GF-D8 (cell line): ENCODE measurements around the gene PKD2L1.
"Not testable (repeated sequence)": the region's sequence is repeated elsewhere in the genome, so short reads cannot be mapped to it uniquely, and the experiment has no call there.

Experiments used
- DNase-seq: peaks from one replicate; lab custom pipeline; 2025; lab: John Stamatoyannopoulos, UW

Gene PKD2L1

DNA sequence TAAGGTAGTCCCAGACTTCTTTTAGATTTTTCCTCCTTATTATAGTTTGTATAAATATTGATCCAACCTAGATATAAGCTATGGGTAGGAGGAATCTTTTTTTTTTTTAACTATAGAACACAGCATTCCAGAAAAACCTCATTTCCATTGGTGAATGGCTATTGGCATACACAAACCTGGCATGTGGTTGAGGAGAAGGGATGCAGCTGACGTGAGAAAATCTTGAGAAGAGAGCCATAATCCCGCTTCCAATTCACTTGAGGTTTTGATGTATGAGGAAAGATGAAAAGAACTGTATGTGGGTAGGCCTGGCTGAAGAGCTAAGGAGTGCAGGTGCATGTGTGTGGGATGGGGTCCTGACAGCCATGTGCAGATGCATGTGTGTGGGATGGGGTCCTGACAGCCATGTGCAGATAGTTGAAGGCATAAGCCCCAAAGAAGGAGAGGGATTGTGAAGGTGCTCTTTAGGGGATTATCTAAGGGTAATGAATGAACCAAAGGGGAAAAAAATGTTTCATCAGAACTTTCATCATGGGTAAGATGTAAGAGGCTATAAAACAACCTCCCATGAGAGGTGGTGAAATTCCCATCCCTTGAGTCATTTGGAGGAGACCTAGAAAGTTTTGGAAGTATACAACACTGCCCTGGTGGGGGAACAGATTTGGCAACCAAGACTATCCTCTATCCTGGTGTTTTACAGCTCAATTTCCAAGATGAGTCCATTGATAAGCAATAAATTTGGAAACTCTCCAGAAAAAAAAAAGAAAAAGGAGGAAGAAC is 3.8 kb upstream of the PKD2L1 start:
- no peak for DNase-seq

DNA sequence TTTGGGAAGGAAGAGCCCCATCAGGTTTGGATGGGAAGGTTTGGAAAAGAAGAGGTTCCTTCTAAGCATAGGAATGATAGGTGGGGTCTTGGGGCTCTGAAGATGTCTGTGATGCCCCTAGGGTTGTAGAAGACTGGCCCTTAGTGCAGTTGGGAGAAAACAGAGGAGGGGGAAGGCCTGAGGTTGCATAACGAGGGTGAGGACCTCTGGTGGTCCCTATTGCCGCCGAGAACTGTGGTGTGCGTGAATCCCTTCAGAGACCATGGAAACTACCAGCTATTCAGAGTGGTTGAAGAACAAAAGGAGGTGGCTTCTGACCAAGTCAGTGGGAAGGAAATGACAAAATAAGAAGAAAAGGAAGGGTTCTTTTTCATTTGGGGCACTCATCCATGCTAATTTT is 3.1 kb upstream of the PKD2L1 start:
- no peak for DNase-seq

DNA sequence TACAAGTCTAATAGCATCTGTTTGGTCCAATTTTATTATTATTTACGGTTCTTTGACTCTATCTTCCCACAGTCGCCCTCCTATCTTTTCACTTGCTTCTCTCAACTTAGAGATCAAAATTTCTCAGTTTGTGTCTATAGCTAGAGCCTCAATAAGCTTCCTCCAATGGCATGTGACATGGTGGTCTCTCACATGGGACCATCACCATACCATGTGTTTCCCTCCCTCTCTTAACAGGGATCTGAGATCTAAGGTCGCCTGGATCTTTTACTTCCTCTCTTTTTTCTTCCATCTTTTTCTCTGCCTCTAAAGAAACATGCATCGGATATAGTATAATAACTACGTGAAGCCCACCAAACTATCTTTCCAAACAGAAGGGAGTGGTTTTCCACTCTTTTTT is 1.8 kb downstream of the PKD2L1 start:
- DNase-seq, result no peak

DNA sequence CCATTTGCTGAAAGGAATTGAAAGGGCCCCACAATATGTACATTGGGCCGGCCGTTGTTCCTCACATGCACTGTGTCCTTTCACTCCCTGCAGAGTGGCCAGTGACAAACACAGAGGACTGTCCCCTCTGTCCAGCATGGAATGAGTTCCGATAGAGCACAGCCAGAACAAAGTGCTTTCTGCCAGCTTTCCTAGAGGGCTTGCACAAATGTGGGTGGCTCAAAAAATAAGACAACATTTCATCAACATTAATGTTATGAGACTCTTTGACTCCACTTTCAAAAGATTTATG is 2.4 kb downstream of the PKD2L1 start:
- no peak for DNase-seq

DNA sequence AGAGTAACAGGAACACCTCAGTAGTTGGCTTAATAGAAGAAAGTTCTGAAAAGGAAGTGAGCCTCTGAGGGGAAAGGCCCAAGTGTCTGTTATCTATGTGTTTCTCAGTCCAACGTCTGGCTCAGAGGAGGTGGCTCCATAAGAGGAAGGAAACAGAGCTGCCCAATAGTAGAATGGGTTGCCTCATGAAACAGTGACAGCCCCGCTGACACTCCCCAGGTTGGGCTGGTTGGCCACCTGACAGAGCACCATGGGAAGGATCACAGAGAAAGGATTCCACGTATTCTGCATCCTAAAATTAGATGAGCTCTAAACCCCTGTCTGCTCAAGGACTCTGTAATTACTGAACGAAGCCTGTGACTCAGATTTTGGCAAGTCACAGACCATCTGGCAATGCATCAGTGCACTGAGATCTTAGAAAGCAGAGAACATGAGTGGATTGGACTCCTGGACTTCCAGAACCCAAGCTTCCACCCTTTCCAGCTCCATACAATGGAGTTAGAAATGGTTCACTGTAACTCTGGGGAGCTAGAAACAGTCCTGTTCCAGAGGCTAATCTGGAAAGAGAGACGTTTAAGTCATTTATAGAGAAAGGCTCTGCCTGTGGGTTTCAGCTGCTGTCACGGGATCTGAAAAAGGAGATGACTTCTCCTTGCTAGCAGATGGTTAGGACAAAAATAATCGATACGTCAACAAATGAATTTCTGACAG is 2.9 kb downstream of the PKD2L1 start:
- DNase-seq, result peak; percentile 87

DNA sequence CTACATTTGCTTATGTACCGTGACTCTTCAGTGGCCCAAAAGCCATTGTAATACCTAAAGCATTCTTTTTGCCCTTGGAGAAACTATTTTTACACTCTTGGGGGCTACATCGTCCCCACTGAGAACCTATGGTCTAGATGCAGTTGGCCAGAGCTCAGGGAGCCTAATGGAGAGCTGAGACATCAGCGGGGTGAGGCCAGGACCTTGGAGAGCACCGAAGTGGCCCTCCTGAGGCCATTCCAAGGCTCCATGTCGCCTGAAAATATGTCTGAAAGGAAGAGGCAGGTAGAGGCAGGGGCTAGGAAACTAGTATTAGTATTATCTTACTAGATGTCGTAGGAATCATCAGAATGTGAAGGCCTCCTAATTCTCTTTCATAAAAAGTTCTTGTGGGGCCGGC is 4.9 kb downstream of the PKD2L1 start:
- no peak for DNase-seq

DNA sequence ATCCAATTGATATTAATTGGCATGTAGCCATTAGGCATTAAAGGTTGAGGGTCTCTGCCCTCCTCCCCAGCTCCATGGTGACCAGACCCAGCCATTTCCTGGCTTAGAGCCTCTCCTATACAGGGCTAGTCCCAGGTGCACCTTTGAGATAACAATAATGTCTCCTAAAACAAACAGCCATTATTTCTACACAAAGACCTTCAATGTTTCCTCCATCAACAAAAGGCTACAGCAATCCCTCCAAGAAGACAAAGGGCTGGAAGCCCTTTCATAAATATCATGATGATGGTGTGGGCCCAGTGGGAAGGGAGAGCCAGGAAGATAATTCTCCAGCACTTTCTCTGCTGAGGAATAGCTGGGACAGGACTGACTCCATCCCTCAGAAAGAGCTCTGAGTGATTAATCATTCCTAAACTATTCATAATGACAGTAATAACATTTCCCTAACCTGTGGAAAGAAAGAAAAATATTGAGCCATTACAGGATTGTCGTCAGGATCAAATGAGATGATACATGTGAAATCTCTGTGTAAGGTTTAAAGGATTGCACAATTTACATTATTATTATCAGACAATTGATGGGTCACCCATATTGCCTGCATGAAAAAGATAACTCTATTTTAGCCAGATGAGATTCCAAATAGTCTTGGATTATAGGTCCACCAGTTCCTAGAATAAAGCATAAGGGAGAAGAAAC is 10.2 kb downstream of the PKD2L1 start:
- DNase-seq, result no peak

DNA sequence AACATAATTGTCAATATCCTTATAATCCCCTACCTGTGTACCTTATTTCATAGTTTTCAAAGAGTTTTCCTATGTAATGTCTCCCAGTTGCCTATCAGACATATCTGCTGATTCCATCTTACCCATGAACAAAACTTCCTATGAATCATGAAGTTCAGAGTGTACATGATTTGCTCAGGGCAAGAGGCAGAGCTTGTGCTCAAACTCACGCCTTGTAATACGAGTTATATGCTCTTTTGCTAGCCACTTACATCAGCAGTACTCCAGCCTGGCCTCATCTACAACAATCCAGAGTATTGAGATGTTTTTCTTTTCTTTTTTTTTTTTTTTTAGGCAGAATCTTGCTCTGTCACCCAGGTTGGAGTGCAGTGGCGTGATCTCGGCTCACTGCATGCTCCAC is 11.8 kb downstream of the PKD2L1 start:
- no peak for DNase-seq

DNA sequence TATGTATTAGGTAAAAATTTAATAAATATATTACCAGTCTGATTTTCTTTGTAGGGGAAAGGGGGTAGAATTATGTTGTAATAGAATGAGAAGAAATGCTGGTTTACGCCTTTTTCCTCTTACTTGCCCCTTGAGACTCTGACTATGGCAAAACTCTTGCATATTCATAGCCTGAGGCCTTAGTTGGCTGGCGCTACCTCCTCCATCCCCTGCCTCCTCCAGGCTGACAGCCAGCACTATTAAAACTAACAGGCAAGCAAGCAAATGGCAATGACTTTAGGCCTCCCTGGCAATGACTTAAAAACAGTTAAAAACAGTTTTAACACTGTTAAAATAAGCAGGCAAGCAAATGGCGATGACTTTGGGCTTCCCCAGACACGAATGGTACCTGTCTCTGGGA is 14.4 kb downstream of the PKD2L1 start:
- DNase-seq, result no peak

DNA sequence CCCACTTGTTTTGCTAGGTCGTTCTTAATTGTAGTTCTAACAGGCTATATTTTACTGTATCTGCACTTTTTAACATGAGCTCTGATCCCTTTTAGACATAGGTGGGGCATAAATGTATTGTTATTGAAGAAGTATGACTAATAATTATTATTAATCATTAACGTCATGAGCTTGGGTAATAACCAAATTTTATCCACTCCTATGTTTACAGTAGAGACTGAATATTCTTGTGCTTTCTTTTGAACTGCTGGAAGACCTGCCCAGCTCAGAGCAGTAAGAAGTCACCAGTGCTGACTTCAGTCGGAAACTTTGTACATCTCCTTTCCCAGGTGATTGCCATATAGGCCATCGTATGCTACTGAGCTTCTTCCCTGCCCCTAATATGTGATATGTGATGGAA is 18.7 kb downstream of the PKD2L1 start:
- no peak for DNase-seq

DNA sequence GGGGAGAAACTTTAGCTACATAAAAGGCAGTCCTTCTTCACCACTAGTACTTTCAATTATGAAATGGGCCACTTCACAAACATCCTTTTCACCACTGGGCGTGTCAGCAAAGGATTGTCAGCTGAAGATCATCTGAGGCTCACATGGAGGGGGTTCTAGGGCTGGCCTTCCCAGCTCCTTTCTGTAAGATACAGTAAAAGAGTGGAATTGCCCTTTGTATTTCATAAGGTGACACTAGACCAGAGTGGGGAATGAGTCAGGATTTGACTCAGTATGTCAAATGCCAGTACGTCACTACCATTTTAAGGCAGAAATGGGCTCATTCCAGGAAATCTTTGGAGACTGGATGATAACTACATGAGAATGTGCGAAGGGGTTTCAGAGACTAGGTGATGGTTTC is 22.3 kb downstream of the PKD2L1 start:
- no peak for DNase-seq

DNA sequence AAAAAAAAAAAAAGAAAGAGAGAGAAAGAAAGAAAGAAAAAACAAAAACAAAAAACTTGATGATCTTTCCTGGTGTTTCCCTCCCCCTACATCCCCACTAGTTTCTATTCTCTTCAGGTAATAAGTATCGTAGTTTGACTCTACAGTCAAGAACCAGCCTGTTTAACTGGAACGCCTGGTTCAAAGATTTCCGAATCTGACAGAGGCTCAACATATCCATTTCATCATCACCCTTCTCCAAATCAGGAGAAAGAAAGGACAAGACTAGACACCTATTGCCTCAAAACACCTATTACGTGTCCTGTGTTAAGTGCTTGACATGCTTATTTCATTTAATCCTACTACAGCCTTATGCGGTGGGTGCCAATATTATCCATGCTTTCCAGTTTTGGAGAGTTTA is 23.2 kb downstream of the PKD2L1 start:
- DNase-seq, result no peak

DNA sequence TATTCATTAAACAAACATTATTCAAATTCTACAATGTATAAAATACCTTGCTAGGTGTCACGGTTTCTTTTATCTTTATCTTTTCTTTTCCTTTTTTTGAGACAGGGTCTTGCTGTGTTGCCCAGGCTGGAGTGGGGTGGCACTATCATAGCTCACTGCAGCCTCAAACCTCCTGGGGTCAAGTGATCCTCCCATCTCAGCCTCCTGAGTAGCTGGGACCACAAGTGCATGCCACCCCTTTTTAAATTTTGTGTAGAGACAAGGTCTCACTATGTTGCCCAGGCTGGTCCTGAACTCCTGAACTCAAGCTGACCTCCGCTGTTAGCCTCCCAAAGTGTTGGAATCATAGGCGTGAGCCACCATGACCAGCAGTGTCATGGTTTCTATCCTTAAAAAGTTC is 25.6 kb downstream of the PKD2L1 start:
- DNase-seq, result no peak

DNA sequence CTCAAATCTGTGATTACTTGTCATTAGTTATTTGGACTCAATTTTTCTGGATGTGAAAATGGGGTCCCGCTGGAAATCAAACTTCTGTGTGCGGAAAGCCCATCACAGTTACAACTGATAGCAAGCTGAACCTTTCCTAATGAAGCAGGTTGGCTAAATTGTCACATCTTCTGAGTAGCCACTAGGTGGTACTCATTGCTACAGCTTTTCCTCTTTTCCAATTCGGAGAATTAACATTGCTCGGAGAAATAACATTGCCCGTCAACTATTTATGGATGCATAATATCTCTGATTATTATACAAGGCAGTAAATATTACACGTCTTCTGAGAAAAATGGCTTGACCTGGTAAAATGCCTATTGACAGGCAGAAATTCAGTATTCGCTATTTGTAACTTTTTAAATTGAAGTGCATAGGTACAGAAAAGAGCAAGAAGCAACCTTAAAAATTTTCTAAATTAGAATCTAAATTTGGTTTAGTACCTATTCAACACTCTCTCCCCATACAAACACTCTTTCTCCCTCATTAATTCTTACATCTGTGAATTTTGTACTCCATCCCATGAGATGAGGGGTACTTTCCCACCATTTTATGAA is 26.2 kb downstream of the PKD2L1 start:
- peak; percentile 25 for DNase-seq

DNA sequence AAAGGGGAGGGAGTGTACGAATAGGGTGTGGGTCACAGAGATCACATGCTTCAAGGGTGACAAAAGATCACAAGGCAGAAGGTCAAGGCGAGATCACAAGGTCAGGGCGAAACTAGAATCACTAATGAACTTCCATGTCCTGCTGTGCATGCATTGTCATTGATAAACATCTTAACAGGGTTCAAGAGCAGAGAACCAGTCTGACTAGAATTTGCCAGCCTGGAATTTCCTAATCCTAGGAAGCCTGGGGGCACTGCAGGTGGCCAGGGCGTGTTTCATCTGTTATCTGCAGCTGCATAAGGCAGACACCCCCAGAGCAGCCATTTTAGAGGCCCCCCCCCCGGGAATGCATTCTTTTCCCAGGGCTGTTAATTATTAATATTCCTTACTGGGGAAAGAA is 28.9 kb downstream of the PKD2L1 start:
- DNase-seq, result not testable (repeated sequence)

DNA sequence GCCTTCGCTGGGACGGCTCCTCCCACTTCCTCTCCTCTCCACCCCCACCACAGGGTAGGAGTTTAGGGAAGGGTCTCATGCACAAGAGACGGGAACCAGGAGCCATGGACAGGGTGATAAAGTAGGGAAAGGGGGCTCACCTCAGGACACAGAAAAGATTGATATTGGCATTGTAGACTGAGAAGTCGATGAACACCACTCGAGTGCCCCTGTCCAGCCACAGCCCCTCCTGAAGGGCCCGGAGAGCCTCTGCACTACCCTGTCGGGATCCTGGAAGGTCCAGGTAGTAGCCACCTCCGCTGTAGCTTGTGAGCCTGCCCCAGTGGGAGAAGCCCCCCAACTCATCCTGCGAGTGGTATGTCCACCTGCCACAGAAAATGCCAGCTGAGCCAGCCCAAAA is 32.8 kb downstream of the PKD2L1 start:
- no peak for DNase-seq

DNA sequence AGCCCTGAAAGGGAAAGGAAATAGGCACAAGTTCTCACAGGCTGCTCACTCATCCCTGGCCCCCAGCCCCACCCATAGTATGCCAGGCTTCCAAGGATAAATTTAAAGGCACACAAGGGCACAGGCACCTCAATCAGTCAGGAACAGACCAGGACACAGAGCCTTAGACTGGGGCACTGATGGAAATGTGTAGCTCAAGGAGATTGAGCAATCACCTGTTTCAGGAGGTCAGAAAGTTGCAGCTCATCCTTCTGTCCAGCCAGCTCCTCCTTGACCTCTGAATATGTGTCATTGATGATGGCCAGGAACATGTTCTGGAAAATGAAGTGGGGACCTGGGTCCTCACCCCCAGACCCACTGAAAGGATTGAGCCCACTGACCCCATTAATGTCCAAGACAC is 37.0 kb downstream of the PKD2L1 start:
- no peak for DNase-seq

DNA sequence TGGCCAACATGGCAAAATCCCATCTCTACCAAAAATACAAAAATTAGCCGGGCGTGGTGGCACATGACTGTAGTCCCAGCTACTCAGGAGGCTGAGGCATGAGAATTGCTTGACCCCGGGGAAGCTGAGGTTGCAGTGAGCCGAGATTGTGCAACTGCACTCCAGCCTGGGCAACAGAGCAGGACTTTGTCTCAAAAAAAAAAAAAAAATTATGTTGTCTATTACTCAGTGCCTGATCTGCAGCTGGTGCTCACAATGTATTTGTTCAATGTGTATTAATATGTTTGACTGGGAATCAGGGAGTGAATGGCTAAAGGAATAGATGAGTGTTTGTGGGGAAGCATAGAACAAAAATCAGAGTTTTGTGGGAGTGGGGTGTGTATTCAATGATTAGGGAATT is 37.7 kb downstream of the PKD2L1 start:
- not testable (repeated sequence) for DNase-seq

DNA sequence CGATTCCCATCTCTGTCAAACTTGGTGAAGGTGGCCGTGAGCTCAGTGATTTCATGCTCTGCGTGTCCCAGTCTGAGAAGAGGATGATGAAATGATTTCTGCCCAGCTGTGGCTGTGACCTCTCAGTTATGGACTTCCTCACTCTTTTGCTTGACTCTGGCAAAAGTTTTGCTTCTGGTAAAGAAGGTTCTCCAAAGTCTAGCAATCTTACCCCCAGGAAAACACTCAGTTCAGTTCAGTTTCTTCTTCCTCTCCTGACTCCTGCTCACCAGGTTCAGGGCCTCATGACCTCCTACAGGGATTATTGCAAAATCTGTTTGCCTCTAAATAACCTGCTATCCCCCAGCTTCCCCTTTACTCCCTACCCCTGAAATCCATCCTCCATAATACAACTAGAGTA is 38.7 kb downstream of the PKD2L1 start:
- peak; percentile 19 for DNase-seq

DNA sequence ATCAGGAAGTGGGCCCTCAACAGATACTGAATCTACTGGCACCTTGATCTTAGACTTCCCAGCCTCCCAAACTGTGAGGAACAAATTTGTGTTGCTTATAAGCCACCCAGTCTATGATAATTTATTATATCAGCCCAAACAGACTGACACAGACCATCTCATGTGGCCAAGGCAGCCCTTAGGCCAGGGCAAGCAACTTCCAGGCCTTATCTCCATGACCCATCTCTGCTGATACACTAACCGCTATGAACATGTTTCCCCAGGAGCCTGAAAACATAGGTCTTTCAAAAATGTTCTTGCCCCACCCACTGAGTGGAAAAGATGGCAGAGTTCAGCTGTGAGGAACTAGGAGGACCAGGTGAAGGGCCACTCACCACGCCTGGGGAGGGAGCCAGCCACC is 40.4 kb downstream of the PKD2L1 start:
- DNase-seq, result no peak

DNA sequence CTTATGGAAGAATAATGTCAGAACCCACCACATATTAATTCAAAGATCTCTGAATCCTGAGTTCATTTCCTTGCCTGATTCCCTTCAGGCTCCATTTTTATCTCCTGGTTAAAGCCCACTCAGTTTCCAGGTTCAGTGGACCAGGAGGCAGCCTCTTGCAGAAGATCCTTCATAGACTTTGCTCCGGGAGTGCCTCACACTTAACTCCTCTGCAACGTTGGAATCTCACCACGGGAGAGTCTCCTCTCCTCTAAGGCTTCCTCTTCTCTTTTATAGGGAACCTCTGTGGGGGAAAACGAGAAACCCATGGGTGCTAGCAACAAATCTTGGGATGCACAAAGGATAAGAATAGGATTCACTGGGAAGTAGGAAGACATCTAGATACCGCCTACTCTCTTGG is 41.8 kb downstream of the PKD2L1 start:
- no peak for DNase-seq

DNA sequence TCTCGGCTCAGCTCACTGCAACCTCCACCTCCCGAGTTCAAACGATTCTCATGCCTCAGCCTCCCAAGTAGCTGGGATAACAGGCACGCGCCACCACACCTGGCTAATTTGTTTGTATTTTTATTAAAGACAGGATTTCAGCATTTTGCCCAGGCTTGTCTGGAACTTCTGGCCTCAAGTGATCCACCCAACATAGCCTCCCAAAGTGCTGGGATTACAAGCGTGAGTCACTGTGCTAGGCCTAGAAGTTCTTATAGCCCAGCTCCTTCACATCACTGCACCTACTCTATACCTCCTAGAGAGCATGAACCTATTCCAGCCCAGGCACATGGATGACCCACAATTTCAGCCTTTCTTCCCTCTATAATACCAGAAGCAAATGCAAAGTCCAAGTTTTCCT is 42.3 kb downstream of the PKD2L1 start:
- DNase-seq, result no peak
